ENCODE measurements around the gene TSPAN15. TPM values are rescaled to one million over a fixed set of nuclear protein-coding genes. Genes with fewer than 3 reads are reported as not detected.
A peak's percentile ranks its signal among the peaks of the same experiment; 100 is the strongest.

TSPAN15 gene
- total RNA-seq: 21.0 and 129 TPM in 2 replicates

GRCh38 chr10:69451209-69451783, at the start of gene TSPAN15:
TSS of gene TSPAN15 (plus strand) at chr10:69451465. CDS start at chr10:69451595, 130 bp downstream.
- no peak for DNase-seq (ENCODE audit: low read depth, low spot score)

GRCh38 chr10:69402386-69402785, 48.9 kb upstream of the TSPAN15 start:
- no peak for DNase-seq (ENCODE audit: low read depth, low spot score)

GRCh38 chr10:69403066-69403465, 48.2 kb upstream of the TSPAN15 start:
- no peak for DNase-seq (ENCODE audit: low read depth, low spot score)

- DNase-seq (ENCODE audit: low read depth, low spot score): peak; percentile 52
These were observed 47.7 kb upstream of the TSPAN15 start for GRCh38 chr10:69403519-69403918.

GRCh38 chr10:69404786-69405185, 46.5 kb upstream of the TSPAN15 start:
- no peak for DNase-seq (ENCODE audit: low read depth, low spot score)

GRCh38 chr10:69405221-69405620, 46.0 kb upstream of the TSPAN15 start:
- no peak for DNase-seq (ENCODE audit: low read depth, low spot score)

- no peak for DNase-seq (ENCODE audit: low read depth, low spot score)
These were observed 44.9 kb upstream of the TSPAN15 start for GRCh38 chr10:69406302-69406811.

- DNase-seq (ENCODE audit: low read depth, low spot score): no peak
These were observed 44.3 kb upstream of the TSPAN15 start for GRCh38 chr10:69406816-69407580.

- DNase-seq (ENCODE audit: low read depth, low spot score): no peak
These were observed 43.5 kb upstream of the TSPAN15 start for GRCh38 chr10:69407621-69408301.

GRCh38 chr10:69408318-69409175, 42.7 kb upstream of the TSPAN15 start:
- peak; percentile 64 for DNase-seq (ENCODE audit: low read depth, low spot score)

- no peak for DNase-seq (ENCODE audit: low read depth, low spot score)
These were observed 42.1 kb upstream of the TSPAN15 start for GRCh38 chr10:69409176-69409495.

- DNase-seq (ENCODE audit: low read depth, low spot score): no peak
These were observed 41.3 kb upstream of the TSPAN15 start for GRCh38 chr10:69409968-69410367.

- no peak for DNase-seq (ENCODE audit: low read depth, low spot score)
These were observed 40.8 kb upstream of the TSPAN15 start for GRCh38 chr10:69410487-69410886.

- DNase-seq (ENCODE audit: low read depth, low spot score): no peak
These were observed 39.8 kb upstream of the TSPAN15 start for GRCh38 chr10:69411476-69411875.

- no peak for DNase-seq (ENCODE audit: low read depth, low spot score)
These were observed 39.0 kb upstream of the TSPAN15 start for GRCh38 chr10:69412232-69412790.

GRCh38 chr10:69413221-69413865, 37.9 kb upstream of the TSPAN15 start:
- DNase-seq (ENCODE audit: low read depth, low spot score): no peak

- no peak for DNase-seq (ENCODE audit: low read depth, low spot score)
These were observed 36.9 kb upstream of the TSPAN15 start for GRCh38 chr10:69414036-69415018.

- DNase-seq (ENCODE audit: low read depth, low spot score): no peak
These were observed 36.2 kb upstream of the TSPAN15 start for GRCh38 chr10:69415049-69415448.

GRCh38 chr10:69415951-69416350, 35.3 kb upstream of the TSPAN15 start:
- DNase-seq (ENCODE audit: low read depth, low spot score): no peak
